K562 (cell line): ENCODE measurements around the gene MEIS1. TPM values are rescaled to one million over a fixed set of nuclear protein-coding genes. Genes with fewer than 3 reads are reported as not detected.

Source experiments
- CC2D1A ChIP-seq: fragments of 450-650 bp; IDR thresholded peaks from 2 replicates; pipeline ENCODE4 v1.6.1; 2017; ENCODE audit warnings: mild to moderate bottlenecking
- CHD2 ChIP-seq: IDR thresholded peaks from 2 replicates; pipeline ENCODE4 v1.6.1; 2011; ENCODE audit warnings: low read depth, low read length
- ETV1 ChIP-seq: fragments of 450-650 bp; conservative IDR thresholded peaks from 2 replicates; pipeline ENCODE4 v1.6.1; 2016; ENCODE audit warnings: missing genetic modification characterization, control low read depth, low read depth, missing compliant biosample characterization
- FOXK2 ChIP-seq, 2 experiments: fragments of 450-650 bp; IDR thresholded peaks in 1 of 2; conservative IDR thresholded peaks in 1 of 2; 2 replicates each; pipeline ENCODE4 v1.6.1; 2016; ENCODE audit warnings: low read depth in 2 of 2, mild to moderate bottlenecking in 1 of 2
- GABPA ChIP-seq: fragments of 200-800 bp; sonication (Bioruptor generic); conservative IDR thresholded peaks from 2 replicates; pipeline ENCODE4 v1.6.1; 2016; ENCODE audit warnings: low read depth, missing genetic modification characterization, missing compliant biosample characterization
- HOMEZ ChIP-seq: fragments of 250-450 bp; sonication (Bioruptor Pico); IDR thresholded peaks from 2 replicates; pipeline ENCODE4 v1.4.0; 2020; ENCODE audit warnings: mild to moderate bottlenecking, moderate library complexity
- ID3 ChIP-seq, 2 experiments: fragments of 250-450 bp in 1 of 2; fragments of 450-650 bp in 1 of 2; sonication (Bioruptor Pico) in 1 of 2; IDR thresholded peaks; 2 replicates each; pipeline versions ENCODE4 v1.6.1 to v1.8.0; 2016 to 2021; ENCODE audit warnings: mild to moderate bottlenecking in 2 of 2, moderate library complexity in 2 of 2, missing compliant biosample characterization in 1 of 2, missing genetic modification characterization in 1 of 2
- MAFG ChIP-seq: fragments of 450-650 bp; conservative IDR thresholded peaks from 2 replicates; pipeline ENCODE4 v1.6.1; 2016; ENCODE audit warnings: missing genetic modification characterization, missing compliant biosample characterization
- PRMT5 ChIP-seq: sonication (generic); formaldehyde crosslinking; IDR thresholded peaks from 2 replicates; pipeline ENCODE4 v1.5.0; 2020; ENCODE audit warnings: missing genetic modification reagents
- SMARCA4 ChIP-seq: fragments of 450-650 bp; IDR thresholded peaks from 2 replicates; pipeline ENCODE4 v1.6.1; 2016
- TFE3 ChIP-seq: fragments of 450-650 bp; formaldehyde crosslinking; IDR thresholded peaks from 2 replicates; pipeline ENCODE4 v1.4.0; 2020; ENCODE audit warnings: mild to moderate bottlenecking, mixed read lengths
- ZNF407 ChIP-seq: fragments of 450-650 bp; IDR thresholded peaks from 2 replicates; pipeline ENCODE4 v1.6.1; 2016; ENCODE audit warnings: low read depth
- ZNF830 ChIP-seq: fragments of 250-450 bp; sonication (Bioruptor Pico); IDR thresholded peaks from 2 replicates; pipeline ENCODE4 v1.5.0; 2021; ENCODE audit warnings: mild to moderate bottlenecking
- polyA plus RNA-seq, 8 experiments: library from polyadenylated mRNA; depleted of rRNA in 4 of 8; stranded (reverse) in 5 of 8; unstranded in 3 of 8; fragments of >200 nt; fragmentation: Nextera tagmentation in 2 of 8; fragmentation: Illumina TruSeq in 1 of 8; extraction: Ambion mirVana in 2 of 8; extraction: Trizol in 1 of 8; gene quantifications; 2 replicates each; pipeline versions ENCODE4 v1.2.1 to v1.2.3, GENCODE V29; 2011 to 2014; ENCODE audit warnings: inconsistent platforms in 1 of 8, missing spikeins in 1 of 8
- total RNA-seq, 7 experiments: library from RNA; depleted of rRNA in 6 of 7; stranded (reverse); fragments of >200 nt in 6 of 7; fragmentation: Illumina TruSeq in 2 of 7; extraction: Trizol in 2 of 7; gene quantifications; 2 replicates each; pipeline versions ENCODE4 v1.2.1 to v1.2.3, GENCODE V29; 2011 to 2021; ENCODE audit warnings: low replicate concordance in 1 of 7

Gene MEIS1
- total and polyA plus RNA-seq, 9 of the 15 experiments (the other 6 are each of a cell fraction or from before 2014, with no cell fraction given) = 2.3 to 9.0 (median 5.9) TPM

GRCh38 chr2:66574701-66575624 is 140.0 kb downstream of the MEIS1 start (continued):
- TF ChIP-seq ZNF407 (no peak), MAFG (tag) (no peak), SMARCA4 (peak; percentile 63; the same call in 1 of the 2 replicates), CC2D1A (peak; percentile 77), TFE3 (CRISPR knock-in tag) (no peak), ID3 (CRISPR knock-in tag; IDR thresholded peaks at IDR 0.05) (no peak), ID3 (tag; IDR thresholded peaks at IDR 0.05) (no peak), FOXK2 (conservative IDR thresholded peaks at IDR 0.05 in 1 of 2, IDR thresholded peaks at IDR 0.05 in 1 of 2; ENCODE audit: low read depth in 2 of 2) (peak in 1 of 2 experiments; percentile 29; a peak in 2 of 4 replicates), CHD2 (no peak), ZNF830 (no peak), PRMT5 (CRISPR knock-in tag) (no peak), GABPA (tag) (no peak), HOMEZ (CRISPR knock-in tag) (no peak), ETV1 (tag) (0 out of 2 replicates have a peak, but pooled peaks have one; percentile 21)
